ENCODE results near the gene PTPRD.

The PTPRD gene

DNA sequence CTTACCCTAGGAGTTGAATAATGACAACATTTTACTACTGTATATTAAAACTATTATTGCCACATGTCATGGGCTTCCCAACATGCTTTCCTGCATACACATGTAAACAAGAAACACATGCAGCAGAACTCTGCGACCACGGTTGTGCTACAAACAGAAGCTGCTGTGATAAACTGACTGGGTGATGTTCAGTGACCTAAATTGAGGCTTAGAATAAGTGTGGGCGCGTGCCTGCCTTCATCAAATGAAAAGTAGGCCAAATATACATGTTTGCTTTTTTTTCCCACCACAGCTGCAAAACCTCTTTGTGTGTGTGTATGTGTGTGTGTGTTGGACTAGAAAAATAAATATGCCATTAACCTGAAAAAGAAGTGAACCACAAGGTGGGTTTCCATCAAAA is 1202.1 kb downstream of the PTPRD start:
- TF ChIP-seq CTCF (IDR thresholded peaks at IDR 0.05; ENCODE audit: insufficient read depth, low read depth, low read length, missing control alignments): no peak
- no peak overlapping the region for H3K4me3 ChIP-seq (ENCODE audit: low read depth, low read length)
- no peak for DNase-seq (ENCODE audit: low read depth)

DNA sequence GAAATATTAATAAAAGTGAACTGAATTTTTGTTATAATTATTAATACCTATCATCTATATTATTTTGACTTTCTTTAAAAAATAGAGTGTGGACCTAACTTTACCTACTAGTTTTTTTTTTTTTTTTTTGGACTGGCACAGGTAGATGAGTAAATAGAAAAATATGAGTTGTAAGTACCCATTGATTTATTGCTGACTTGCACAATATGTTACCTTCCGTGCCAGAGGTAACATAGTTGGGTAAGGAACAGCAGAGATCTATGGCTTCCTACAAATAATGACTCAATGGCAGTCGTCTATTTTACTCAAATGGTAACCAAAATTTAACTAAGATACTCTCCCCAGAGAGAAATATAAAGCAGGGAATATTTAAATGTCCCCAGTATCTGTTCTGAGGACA is 1212.8 kb downstream of the PTPRD start:
- no peak for TF ChIP-seq CTCF (IDR thresholded peaks at IDR 0.05; ENCODE audit: insufficient read depth, low read depth, low read length, missing control alignments)
- H3K4me3 ChIP-seq (ENCODE audit: low read depth, low read length): no peak overlapping the region
- no peak for DNase-seq (ENCODE audit: low read depth)

DNA sequence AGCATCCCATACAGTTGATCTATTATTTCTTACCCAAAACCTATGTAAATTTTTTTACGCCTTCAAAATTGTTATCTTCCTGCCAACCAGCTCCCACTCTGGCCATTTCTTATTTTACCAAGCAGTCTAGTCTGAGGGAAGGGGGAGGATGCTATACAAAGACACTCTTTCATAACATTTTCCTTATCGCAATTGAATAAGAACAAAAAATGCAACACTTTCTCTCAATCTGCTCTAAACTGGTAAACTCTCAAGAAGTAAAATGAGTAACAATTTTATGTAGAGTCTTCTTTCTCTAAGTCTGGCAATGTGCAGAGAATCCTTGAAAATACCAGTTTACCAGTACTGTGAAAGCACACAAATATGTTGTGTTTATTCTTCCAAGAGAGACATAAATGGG is 1216.3 kb downstream of the PTPRD start:
- DNase-seq (ENCODE audit: low read depth): no peak
- H3K4me3 ChIP-seq (ENCODE audit: low read depth, low read length): no peak overlapping the region
- no peak for TF ChIP-seq CTCF (IDR thresholded peaks at IDR 0.05; ENCODE audit: insufficient read depth, low read depth, low read length, missing control alignments)

DNA sequence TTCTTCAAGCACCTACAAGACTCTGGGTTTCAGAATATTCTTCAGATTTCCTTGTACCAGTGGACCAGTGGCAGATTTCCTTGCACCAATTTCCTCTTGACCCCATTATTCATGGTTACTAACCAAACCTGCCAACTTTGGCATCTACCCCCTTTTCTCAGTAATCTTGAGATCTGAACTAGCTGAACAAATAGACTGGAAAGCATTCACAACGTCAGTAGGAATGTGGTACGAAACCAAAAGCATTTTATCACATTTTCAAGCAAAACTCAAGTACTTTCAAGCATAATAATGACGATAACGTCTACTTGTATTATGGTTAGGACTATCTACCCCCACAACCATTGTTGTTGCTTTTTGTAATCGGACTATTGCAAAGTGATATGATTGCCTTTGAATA is 1217.3 kb downstream of the PTPRD start:
- H3K4me3 ChIP-seq (ENCODE audit: low read depth, low read length): no peak overlapping the region
- no peak for TF ChIP-seq CTCF (IDR thresholded peaks at IDR 0.05; ENCODE audit: insufficient read depth, low read depth, low read length, missing control alignments)
- DNase-seq (ENCODE audit: low read depth): no peak

- no peak overlapping the region for H3K4me3 ChIP-seq (ENCODE audit: low read depth, low read length)
- DNase-seq (ENCODE audit: low read depth): no peak
- TF ChIP-seq CTCF (IDR thresholded peaks at IDR 0.05; ENCODE audit: insufficient read depth, low read depth, low read length, missing control alignments): no peak
These were observed 1220.0 kb downstream of the PTPRD start for GRCh38 chr9:9392755-9393154.

DNA sequence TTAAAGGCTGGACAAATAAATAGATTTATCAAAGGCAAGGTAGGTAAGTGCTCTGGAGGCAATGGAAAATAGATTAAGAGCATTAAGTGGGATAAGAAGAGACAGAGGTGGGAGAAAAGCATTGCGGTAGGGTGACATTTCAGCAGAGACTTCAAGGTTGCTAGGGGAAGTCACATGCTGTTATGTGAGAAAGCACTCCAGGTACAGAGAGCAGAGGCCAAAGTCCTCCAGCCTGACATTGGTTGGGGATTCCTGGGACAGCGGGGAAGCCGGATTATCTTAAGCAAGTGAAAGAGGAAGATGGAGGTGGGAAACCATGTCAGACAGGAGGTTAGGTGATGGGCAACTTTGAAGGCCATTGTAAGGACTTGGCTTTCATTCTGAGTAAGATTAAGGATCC is 1222.9 kb downstream of the PTPRD start:
- no peak overlapping the region for H3K4me3 ChIP-seq (ENCODE audit: low read depth, low read length)
- no peak for TF ChIP-seq CTCF (IDR thresholded peaks at IDR 0.05; ENCODE audit: insufficient read depth, low read depth, low read length, missing control alignments)
- DNase-seq (ENCODE audit: low read depth): no peak

DNA sequence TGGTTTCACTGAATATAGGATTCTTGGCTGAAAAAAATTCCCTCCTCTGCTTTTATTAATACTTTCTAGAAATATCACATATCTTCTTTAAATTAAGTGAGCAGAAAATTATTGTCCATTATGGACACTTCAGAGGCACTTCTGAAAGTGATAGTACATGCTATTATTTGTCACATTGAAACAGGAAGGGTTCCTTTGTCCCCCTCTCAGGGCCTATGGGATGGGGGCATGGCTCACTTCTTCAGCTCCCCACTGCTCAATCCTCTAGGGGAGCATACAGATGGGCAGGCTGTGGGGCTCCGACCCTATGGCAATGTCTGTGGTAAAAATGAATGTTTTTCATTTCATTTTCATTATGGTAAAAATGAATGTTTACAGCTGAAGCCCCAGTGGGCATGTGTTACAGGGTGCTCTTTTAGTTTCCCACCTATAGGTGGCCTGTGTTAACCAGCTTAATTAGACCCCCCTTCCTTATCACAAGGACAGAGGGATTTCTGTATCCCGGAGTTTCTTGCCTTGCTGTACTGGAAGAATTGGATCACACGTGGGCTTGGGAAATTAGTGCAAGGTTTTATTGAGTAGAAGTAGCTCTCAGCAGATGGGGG is 1225.2 kb downstream of the PTPRD start:
- no peak for TF ChIP-seq CTCF (IDR thresholded peaks at IDR 0.05; ENCODE audit: insufficient read depth, low read depth, low read length, missing control alignments)
- no peak for DNase-seq (ENCODE audit: low read depth)

More for the DNA sequence above, 1225.2 kb downstream of the PTPRD start:
- H3K4me3 ChIP-seq (ENCODE audit: low read depth, low read length): no peak overlapping the region
